Measurements from ENCODE around the gene MAK. TPM values are rescaled to one million over a fixed set of nuclear protein-coding genes. Genes with fewer than 3 reads are reported as not detected.

Gene MAK
- total and polyA plus RNA-seq, 2 of the 13 experiments (the other 11 are each of a cell fraction or from before 2014, with no cell fraction given) = 0.04 TPM; not detected in 1

- peak; percentile 75; the same call in 1 of the 2 replicates for TF ChIP-seq ATF3 (CRISPR knock-in tag; IDR thresholded peaks at IDR 0.05)
- no peak for TF ChIP-seq ZNF552 (CRISPR knock-in tag; IDR thresholded peaks at IDR 0.05; ENCODE audit: borderline replicate concordance)
- no peak for TF ChIP-seq FOXA1 (IDR thresholded peaks at IDR 0.05)
- TF ChIP-seq FOXA1 (CRISPR knock-in tag; IDR thresholded peaks at IDR 0.05) = peak; percentile 40; the same call in 1 of the 2 replicates
- peak; percentile 73; the same call in 1 of the 2 replicates for TF ChIP-seq RFX5 (IDR thresholded peaks at IDR 0.05; ENCODE audit: low read depth, low read length)
Observed at GRCh38 chr6:10861086-10861485, 22.7 kb upstream of the MAK start (continued).

- Histone ChIP-seq H3K79me2 (ENCODE audit: insufficient read depth, low read length) (no peaks in the 10 kb centered on the region), H3K36me3 (replicated peaks in 1 of 2; ENCODE audit: control insufficient read depth in 1 of 2, insufficient read depth in 2 of 2, low read length in 2 of 2) (no peaks in the 10 kb centered on the region), H2AFZ (ENCODE audit: low read length) (no peak overlapping the region), H4K20me1 (ENCODE audit: insufficient read depth, low read length) (no peaks in the 10 kb centered on the region), H3K27ac (ENCODE audit: extremely low read length, insufficient read depth, low read length) (no peak overlapping the region), H3K4me2 (ENCODE audit: low read depth, low read length) (no peak overlapping the region), H3K4me1 (ENCODE audit: insufficient read depth, low read length) (no peaks in the 10 kb centered on the region), H3K27me3 (ENCODE audit: control insufficient read depth in 1 of 2, insufficient read depth in 2 of 2, low read length in 2 of 2) (no peaks in the 10 kb centered on the region), H3K4me3 (replicated peaks in 1 of 3; ENCODE audit: insufficient read depth in 1 of 3, low read depth in 2 of 3, low read length in 3 of 3) (no peak overlapping the region), H3K9ac (ENCODE audit: insufficient read depth, low read depth, low read length) (no peak overlapping the region), H3K9me3 (ENCODE audit: low read length) (peaks cover 14% of the 10 kb centered on the region; the same call in 1 of the 2 replicates)
- intact Hi-C loops (cut with micrococcal nuclease; ENCODE audit: unreplicated experiment) = no loop called here
- no TSS peak for BruUV-seq (replicated peaks)
- ChIA-PET CTCF (ENCODE audit: low intra/inter-chr PET ratio, low total read pairs) (no interaction called here), POLR2A (no interaction called here)
- in situ Hi-C loops (cut with HindIII; ENCODE audit: extremely low pct_ligation_motif_present, low pct_unique_long_range_greater_than_20kb) = no loop called here
- no peak for DNase-seq (ENCODE audit: low spot score)
- ATAC-seq = no peak
- no peak for FAIRE-seq
- WGBS (ENCODE audit: low lambda C conversion rate) = 42% methylated on average over 2 of the region's 2 CpGs
- no peak for TF ChIP-seq ZNF703 (CRISPR knock-in tag; IDR thresholded peaks at IDR 0.05; ENCODE audit: borderline replicate concordance)
- no peak for TF ChIP-seq NFIB (CRISPR knock-in tag; IDR thresholded peaks at IDR 0.05; ENCODE audit: borderline replicate concordance)
- no peak for TF ChIP-seq NFYC (CRISPR knock-in tag; IDR thresholded peaks at IDR 0.05)
- TF ChIP-seq SP140L (CRISPR knock-in tag; IDR thresholded peaks at IDR 0.05; ENCODE audit: borderline replicate concordance) = no peak
- TF ChIP-seq PRDM10 (CRISPR knock-in tag; IDR thresholded peaks at IDR 0.05; ENCODE audit: low read depth) = no peak
- no peak for TF ChIP-seq FOXO4 (CRISPR knock-in tag; conservative IDR thresholded peaks at IDR 0.05)
Observed at GRCh38 chr6:10857259-10857658, 18.9 kb upstream of the MAK start.
